T-helper 1 cell (primary cell): ENCODE data around the gene CRLF1.

ENCODE experiments used
- DNase-seq, 5 donors: peaks; one replicate each; pipeline ENCODE4 v3.0.0-alpha.2; 2012 to 2020
- total RNA-seq, 4 donors: gene quantifications; one replicate each; lab custom pipeline; 2026; lab: John Stamatoyannopoulos, UW

Gene CRLF1, protein sequence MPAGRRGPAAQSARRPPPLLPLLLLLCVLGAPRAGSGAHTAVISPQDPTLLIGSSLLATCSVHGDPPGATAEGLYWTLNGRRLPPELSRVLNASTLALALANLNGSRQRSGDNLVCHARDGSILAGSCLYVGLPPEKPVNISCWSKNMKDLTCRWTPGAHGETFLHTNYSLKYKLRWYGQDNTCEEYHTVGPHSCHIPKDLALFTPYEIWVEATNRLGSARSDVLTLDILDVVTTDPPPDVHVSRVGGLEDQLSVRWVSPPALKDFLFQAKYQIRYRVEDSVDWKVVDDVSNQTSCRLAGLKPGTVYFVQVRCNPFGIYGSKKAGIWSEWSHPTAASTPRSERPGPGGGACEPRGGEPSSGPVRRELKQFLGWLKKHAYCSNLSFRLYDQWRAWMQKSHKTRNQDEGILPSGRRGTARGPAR
- total RNA-seq, result 0 to 0.30 (median 0) reads per million in 4 donors

DNA sequence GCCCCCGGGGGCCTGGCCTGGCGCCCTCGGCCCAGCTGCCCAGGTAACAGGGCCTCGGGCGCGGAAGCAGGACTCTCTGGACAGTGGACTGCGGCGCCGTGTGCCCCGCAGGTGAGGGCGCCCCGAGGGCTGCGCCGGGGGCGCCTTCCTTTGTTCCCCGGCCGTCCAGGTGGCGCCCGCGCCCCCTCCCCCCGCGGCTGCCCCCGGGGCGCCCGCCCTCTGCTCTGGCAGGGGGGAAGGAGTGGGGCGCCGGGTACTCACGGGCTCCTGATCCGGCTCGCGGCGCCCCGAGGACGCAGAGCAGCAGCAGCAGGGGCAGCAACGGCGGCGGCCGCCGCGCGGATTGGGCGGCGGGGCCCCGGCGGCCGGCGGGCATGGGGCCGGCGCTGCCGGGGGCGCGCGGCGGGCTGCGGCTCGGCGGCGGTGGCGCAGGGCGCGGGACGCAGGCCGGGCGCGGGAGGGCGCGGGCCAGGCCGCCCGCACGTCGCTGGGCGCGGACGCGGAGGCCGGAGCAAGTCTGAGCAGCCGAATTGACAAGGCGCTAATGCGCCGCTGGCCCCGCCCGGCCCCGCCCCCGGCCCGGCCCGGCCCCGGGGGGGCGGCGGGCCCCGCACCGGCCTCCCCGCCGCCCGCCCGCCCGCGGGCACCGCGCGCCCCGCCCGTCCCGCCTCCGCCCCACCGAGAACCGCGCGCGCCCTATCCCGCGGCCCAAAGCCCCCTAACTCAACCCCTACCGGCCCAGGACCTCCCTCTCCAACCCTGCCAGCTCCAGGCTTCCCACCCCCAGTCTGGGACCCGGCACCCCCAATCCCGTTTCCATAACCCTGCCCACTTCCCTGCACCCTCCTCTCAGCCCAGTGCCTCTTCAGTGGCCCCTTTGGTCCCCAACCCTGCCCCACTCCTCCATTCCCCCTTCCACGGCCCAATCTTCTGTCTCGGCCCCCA is at the start of gene CRLF1:
Gene CRLF1, minus strand, starts transcription at position 519 of the 945 bp plus-strand sequence. Its CDS starts 143 bp downstream, at position 376.
- DNase-seq, result no peak

DNA sequence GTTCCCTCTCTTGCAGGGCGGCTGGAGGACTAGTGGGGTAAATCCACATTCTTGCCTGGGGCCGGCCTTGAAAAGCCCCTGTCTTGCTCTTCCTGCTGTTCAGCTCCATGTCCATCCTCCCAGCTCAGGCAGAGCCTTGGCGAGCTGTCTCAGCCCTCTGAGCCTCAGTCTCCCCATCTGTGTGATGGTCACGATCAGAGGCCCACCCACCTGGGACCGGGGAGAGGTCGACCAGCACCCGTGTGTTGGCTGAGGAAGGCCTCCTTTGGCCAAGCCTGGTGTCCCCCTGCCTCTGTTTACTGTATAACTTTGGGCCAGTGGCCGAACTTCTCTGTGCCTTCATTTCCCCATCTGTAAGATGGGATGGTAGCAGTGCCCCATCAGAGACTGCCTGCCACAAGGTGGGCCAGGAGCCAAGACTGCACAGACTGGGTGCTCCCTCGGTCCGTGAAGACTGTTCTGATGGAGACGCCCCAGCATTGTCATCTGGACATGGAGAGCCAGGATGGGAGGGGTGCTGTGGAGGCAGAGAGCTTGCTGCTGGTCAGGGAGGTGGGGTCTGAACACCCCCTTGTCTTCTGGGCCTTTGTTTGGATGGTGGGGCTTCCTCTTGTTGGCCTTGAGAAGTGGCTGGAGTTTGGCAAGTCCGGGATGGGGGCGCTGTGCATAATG is 48.7 kb upstream of the CRLF1 start:
- no peak for DNase-seq

DNA sequence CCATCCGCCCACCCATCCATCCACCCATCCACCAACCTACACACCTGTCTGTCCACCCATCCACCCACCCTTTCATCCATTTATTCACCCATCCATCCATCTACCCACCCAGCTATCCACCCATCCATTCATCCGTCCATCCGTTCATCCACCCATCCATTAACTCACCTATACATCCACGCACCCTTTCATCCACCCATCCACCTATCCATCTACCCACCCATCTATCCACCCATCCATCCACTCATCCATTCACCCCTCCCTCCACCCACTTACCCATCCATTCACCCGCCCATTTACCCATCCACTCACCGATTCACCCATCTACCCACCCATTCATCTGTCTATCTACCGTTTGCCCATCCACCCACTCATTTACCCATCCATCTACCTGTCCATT is 47.9 kb upstream of the CRLF1 start:
- DNase-seq, result no peak

DNA sequence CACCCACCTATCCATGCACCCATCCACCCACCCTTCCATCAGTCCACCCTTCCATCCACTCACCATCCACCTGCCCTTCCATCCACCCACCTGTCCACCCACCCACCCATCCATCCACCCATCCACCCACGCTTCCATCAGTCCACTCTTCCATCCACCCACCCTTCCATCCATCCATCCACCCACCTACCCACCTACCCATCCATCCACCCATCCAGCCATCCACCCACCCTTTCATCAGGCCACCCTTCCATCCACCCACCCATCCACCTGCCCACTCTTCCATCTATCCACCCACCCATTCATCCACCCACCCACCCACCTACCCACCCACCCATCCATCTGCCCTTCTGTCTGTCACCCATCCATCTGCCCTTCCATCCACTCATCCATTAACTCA is 47.3 kb upstream of the CRLF1 start:
- DNase-seq, result no peak

DNA sequence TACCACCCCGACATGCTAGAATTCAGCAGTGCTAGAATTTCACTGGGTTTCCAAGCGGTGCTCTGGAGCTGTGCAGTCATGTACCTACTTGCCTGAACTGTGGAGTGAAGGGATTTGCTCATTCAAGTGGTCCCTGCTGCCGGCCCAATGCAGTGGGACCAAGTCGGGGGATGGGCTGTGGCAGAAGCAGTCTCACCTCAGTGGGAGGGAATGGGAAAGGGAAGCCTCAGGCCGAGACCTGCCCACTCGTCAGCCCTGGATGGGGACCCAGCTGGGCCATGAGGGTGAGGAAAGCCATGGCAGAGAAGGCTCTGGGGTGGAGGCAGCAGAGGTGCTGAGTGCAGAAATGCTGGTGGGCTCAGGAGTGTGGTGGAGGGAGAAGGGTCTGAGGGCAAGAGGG is 45.1 kb upstream of the CRLF1 start:
- DNase-seq, result no peak

DNA sequence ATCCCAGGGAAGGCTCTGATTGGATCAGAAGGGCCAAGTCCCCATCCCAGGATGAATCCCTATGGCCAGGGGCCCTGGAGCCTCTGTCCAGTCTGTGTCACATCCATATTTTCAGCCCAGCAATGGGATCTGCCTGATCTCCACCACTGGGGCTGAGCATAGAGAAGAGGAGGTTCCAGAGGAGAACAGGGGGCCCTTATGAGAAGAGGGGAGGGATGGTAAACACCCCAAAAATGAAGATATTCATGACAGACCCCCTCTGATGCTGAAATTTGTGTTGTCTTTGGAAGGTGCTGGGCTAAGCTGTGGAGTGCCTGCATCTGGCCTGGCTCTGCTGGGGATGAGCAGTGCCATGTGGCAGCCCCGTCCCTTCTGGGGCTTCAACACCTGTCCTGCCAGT is 44.7 kb upstream of the CRLF1 start:
- DNase-seq, result no peak

DNA sequence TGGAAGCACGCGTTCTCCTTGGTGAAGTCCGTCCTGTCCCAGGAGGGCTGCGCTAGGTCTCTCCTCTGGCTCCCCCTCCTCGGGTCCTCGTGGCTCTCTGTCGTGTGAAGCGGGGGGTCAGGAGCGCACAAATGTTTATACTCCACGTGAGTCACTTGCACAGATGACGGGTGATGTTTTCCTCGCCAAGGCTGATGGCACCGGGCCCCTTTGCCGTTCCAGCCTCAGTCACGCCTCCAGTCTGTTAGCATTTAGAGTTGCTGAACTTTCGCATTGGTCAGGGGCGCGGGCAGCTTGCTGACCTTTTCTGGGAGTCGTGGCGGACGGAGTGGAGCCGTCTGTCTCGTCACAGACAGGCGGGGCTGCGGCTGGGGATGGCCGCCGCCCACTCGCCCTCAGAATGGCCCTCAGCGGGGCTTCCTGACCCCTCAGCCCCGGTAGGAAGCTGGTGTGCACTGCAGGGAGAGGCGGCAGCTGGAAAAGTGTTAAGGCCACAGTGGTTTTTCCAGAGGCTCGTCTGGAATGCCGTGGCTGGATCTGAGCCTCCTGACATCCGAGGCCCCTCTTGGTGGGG is 44.0 kb upstream of the CRLF1 start:
- no peak for DNase-seq

DNA sequence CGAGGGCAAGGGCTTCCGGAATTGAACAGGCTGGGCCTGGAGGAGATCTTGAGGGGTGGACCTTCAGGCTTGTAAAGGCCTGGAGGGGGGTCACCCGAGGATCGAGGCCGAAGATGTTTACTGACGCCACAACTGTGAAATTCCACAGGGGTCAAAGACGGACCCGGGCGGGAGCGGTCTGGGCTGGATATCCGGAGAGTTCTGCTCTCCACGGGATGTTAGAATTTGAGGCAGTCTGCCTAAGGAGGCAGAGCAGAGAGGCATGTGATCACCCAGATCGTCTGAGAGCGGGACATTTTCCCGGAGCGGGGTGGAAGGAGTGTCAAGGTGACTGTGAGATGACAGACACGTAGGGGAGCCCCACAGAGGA is 43.4 kb upstream of the CRLF1 start:
- DNase-seq, result no peak

DNA sequence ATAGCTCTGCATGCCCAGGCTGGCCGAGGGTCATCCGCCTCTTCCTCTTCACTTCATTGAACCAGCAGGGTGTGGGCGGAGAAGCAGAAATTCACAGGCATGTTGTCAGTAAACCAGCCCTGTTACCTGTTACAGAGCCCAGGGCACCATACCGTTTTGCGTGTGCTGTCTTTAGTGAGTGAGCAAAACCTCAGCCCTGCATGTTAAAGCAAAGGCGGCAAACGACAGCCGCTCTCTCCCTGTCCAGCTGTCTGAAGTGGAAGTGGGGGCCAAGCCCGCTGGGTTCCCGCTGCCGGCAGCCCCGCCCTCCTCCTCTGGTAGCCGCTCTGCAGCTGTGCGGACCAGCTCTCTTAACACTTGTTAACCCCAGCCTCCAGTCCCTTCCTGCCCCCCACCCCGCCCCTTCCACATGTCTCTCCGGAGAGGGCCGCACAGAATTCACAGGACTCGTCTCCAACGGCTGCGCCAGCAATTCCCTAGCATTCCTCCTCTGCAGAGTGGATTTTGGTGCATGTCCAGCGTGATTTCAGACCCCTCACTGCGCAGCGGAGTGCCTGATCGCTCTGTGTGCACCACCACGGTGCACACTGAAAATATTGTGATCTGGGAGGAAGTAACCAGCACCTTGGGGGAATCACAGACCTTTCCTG is 42.9 kb upstream of the CRLF1 start:
- DNase-seq, result no peak

DNA sequence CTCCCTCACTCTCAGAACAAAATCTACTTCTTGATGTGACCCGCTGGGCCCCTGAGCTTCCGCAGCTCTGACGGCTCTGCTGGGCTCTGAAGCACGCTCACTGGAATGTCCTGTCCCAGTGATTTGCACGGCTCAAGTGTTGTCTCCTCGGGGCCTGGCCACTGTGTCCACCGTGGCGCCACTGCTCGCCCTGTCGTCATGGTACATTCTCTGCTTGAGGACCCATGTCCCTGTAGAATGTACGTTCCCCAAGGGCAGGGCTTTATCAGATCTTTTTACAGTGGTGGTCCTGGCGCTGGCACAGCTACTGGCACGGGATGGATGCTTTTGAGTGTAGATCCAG is 42.3 kb upstream of the CRLF1 start:
- DNase-seq, result no peak

DNA sequence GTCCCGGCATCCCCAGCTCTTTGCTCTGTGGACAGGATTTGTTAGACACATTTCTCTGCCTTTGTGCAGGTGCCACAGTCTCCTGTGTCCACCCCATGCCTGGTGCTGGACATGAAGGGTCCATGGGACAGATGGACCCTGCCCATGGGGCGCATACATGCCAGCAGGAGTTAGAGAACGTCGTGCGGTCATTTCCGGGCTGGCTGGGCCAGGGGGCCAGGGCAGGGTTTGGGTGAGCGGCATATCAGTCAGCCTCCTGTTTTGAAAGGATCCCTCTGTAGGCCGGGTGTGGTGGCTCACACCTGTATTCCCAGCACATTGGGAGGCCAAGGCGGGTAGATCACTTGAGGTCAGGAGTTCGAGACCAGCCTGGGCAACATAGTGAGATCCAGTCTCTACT is 41.2 kb upstream of the CRLF1 start:
- no peak for DNase-seq

DNA sequence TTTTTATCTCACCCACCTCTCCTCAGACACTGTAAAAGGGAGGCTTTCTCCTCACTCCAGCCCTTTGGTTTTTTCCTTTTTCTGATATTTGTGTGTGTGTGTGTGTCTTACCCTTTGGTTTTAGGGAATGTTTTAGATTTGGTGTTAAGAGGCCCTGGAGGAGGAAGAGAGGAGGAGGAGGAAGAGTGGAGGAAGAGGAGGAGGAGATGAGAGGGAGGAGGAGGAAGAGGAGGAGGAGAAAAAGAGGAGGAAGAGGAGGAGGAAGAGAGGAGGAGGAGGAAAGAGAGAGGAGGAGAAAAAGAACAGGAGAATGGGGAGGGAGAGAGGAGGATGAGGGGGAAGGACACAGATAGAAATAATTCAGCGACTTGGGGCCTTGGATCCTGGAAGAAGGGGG is 40.8 kb upstream of the CRLF1 start:
- no peak for DNase-seq

DNA sequence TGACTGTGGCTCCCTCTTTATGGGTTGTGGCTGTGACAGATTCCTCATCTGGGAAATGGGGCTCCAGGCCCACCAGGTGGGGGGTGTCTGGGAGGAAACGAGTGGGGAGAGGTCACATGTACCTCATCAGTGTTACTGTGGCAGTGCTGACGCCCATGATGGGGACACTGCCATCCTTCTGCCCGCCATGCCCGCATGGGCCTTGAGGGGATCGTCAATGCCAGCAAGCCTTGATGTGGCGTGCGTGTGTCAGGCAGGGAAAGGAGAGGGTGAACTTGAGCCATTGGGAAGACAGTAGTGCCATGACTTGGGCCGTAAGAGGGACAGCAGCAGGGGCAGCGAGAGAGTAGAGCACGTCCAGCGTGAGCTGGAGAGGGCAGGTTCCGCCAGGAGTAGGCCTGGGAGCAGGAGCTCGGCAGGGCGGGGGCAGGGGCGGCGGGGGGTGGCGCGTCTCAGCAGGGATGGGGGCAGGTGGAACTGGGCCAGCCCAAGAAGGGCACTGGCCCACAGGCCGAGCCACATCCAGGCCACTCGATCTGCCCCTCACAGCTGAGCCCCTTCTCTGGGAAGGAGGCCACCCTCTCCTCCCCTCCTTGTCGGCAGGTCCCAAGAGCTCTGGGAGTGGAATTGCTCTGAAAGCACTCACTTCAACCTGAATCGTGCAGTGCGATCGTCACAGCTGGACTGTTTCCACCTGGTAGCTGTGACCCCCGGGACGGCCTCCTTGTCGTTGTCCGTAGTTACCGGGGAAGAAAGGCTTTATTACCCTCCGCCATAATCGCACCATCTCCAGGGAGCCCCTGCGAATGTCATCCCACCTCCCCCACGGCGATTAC is 40.2 kb upstream of the CRLF1 start:
- DNase-seq, result no peak

DNA sequence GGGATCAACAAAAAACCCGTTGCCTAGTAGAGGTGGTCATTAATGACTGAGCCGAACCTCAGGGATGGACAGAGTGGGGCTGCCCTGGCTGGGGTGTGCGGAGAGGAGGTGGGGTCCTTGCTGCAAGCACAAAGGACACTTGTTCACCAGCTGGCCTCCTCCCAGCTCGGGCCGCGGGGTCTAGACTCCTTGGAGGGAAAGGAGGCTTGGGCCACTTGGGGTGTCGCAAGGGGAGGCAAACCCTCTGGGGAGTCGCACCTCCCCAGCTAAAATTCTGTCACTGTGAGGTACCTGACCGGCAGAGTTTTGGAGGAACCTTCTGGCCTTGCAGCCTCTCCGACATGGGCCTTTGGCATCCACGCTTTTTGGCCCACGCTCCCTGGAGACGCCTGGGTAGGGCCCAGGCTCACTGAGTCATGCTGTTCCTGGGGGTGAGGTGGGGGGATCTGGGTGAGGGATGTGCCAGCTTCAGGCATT is 38.5 kb upstream of the CRLF1 start:
- no peak for DNase-seq

DNA sequence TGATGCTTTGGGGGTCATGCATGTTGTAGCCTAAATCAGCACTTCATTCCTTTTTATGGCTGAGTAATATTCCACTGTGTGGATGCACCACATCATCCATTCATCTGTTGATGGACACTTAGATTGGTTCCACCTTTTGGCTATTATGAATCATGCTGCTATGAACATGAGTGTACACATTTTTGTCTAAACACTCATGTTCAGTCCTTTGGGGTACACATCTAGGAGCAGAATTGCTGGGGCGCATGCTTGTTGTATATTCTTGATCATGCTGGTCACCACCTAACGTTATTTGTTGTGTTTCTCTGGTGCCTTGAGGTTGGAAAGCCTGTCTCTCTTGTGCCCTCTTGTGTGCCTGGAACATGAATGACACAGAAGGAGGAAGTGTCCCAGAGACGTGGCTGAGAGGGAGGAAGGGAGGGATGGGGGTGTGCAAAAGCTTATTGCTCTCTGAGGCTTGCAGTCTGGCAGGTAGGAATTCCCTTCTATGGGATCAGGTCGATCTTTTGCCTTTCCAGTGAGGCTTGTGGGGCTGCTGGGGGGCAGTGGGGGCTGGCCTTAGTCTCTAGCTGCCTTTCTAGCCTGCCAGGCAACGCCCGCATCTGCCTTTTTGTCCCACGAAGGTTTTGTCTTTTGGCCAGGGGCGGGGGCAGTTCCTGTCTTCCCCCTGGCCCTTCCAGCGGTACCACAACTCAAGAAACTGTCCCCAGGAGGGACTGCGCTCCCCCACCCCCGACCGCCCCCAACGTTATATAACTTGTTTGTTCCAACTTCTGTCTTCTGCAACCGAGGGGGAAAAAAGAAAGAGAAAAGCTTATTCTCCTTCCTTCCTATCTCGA is 37.8 kb upstream of the CRLF1 start:
- DNase-seq, result no peak

DNA sequence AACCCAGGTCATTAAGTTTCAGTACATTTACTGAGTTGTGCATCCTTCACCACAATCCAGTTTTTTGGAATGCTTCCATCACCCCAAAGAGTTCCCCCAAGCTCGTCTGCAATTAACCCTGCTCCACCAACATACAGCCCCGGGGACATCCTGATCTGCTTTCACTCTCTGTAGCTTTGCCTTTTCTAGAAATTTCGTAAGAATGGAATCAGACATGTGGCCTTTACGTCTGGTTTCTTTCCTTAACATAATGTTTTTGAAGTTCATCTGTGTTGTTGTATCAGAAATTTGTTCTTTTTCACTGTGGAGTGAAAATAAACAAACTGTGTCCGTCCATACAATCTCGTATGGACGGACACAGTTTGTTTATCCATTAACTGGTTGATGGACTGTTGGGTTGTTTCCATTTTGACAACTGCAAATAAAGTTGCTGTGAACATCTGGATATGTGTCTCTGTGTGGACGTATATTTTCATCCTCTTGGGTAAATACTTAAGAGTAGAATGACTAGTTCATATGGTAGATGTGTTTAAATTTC is 33.2 kb upstream of the CRLF1 start:
- no peak for DNase-seq

DNA sequence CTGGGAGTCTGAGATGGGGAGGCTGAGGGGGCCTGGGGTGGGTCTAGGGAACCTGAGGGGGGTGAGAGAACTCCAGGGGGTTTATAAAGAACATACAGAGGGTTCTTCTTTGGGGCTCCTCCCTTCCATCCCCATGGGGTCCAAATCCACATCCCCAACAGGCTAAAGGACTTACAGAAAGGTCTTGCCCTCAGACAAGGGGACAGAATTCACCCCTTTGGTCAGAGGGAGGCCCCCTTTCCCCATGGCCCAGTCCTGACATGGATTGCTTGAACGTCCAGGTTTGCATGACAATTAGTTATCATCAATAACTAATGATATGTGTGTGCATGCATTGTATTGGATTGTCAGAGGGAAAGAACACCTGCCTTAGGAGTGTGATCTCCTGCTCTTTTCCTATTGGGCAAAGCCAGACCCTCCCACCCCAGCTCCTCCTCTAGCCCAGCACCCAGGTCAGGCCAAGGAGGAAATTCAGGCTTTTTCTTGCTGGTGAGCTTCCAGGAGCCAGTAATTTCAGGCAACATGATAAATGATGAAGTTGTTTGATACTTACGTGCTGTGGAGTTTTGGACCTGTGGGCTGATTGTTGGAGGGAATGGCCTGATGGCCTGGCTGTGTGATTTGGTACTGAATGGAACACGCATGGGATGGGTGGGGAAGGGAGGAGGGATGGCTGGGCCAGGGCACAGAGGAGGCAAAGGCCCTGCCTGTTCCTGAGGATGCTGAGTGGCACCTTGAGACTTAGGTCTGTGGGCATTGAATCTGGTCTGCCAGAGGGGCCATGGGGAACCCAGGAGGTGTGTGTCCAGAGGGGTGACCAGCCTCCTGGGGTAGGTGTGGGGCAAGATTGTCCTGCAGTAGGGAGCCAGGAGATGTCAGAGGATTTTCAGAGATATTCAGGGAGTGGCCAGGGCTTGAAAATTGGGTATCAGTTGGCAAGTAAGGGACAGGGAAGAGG is 31.4 kb upstream of the CRLF1 start:
- DNase-seq, result no peak

DNA sequence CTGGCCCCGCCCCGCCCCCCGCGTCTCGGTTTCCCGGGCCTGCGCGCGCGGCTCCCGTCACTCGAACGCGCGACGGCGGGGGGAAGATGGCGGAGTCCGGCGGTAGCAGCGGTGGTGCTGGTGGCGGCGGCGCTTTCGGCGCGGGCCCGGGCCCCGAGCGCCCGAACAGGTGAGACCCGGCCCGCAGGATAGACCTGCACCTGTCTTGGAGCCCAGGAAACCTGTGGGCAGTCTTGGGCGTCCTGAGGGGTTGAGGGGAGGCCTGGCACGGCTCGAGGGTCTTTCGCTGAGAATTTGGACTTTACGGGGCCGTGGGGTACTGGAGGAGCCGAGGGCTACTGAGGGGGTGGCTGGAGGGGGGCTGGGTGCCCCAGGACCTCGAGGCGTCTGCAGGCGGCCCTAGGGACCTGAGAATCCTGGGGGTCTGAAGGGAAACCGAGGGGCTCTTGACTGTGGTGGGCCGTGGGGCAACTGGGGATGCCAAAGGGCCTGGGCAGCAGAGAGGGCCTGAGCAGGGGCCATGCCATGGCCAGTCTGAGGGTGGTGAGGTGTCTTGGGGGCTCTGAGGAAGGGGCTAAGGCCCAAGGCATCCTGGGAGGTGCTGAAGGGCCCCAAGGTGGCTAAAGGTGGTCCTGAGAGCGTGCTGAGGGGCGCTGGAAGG is 30.5 kb upstream of the CRLF1 start, which contains the start of gene KLHL26:
Gene KLHL26, plus strand, starts transcription at position 60 of the 661 bp plus-strand sequence. Its CDS starts 27 bp downstream, at position 87.
- DNase-seq, result no peak
